Urinary bladder (tissue), 4 donors: ENCODE data around the gene ADGRG6. TPM values are rescaled to one million over a fixed set of nuclear protein-coding genes. Genes with fewer than 3 reads are reported as not detected.

Source experiments
- DNase-seq: peaks from one replicate; pipeline ENCODE4 v3.0.0-alpha.2; 2015; ENCODE audit errors: extremely low spot score
- H3K27ac ChIP-seq: one replicate; pipeline ENCODE4 v1.5.1; 2013; ENCODE audit warnings: low read depth, mild to moderate bottlenecking, moderate library complexity
- H3K36me3 ChIP-seq: one replicate; pipeline ENCODE4 v1.6.1; 2013; ENCODE audit warnings: mild to moderate bottlenecking, moderate library complexity; ENCODE audit not compliant: insufficient read depth
- H3K4me1 ChIP-seq: one replicate; pipeline ENCODE4 v1.6.1; 2013; ENCODE audit warnings: mild to moderate bottlenecking, moderate library complexity; ENCODE audit not compliant: insufficient read depth
- H3K4me3 ChIP-seq: one replicate; pipeline ENCODE4 v1.5.1; 2013; ENCODE audit warnings: low read depth, low read length
- WGBS: extraction: QIAGEN DNeasy Blood & Tissue Kit; methylation state at CpG from one replicate; pipeline ENCODE4 v1.1.7; 2013; 5-methylcytosine and 5-hydroxymethylcytosine counted together
- polyA plus RNA-seq: library from polyadenylated mRNA; stranded (reverse); fragments of 200-250 nt; gene quantifications from one replicate; pipeline ENCODE4 v1.2.3, GENCODE V29; 2013
- total RNA-seq: library from RNA; depleted of rRNA; stranded (reverse); fragments of >200 nt; gene quantifications from one replicate; pipeline ENCODE4 v1.2.3, GENCODE V29; 2014
- donor health status: healthy with polysubstance abuse.
- donor health status: healthy.

Gene ADGRG6
- total and polyA plus RNA-seq, 2 donors: 6.6 to 124 TPM

- whole genome bisulfite sequencing: 68% methylated on average over 1 of the region's 1 CpG
- Histone ChIP-seq H3K36me3 (no peaks in the 10 kb centered on the region), H3K27ac (no peak overlapping the region), H3K4me3 (no peak overlapping the region), H3K4me1 (no peaks in the 10 kb centered on the region)
- no peak for DNase-seq
These were observed 180.4 kb downstream of the ADGRG6 start for GRCh38 chr6:142482249-142482648.

- WGBS: 71% methylated on average over 5 of the region's 5 CpGs
- no peak overlapping the region for H3K4me3 ChIP-seq
These were observed 181.2 kb downstream of the ADGRG6 start for GRCh38 chr6:142482974-142483373.

GRCh38 chr6:142485256-142485655 lies 183.4 kb downstream of the ADGRG6 start:
- Histone ChIP-seq H3K36me3 (no peaks in the 10 kb centered on the region), H3K4me3 (no peak overlapping the region), H3K4me1 (no peaks in the 10 kb centered on the region), H3K27ac (no peak overlapping the region)
- 83% methylated on average over 2 of the region's 2 CpGs for WGBS
- DNase-seq: no peak

More at GRCh38 chr6:142482974-142483373, 181.2 kb downstream of the ADGRG6 start:
- H3K27ac ChIP-seq: no peak overlapping the region
- DNase-seq: no peak
- no peaks in the 10 kb centered on the region for H3K4me1 ChIP-seq
- no peaks in the 10 kb centered on the region for H3K36me3 ChIP-seq

- DNase-seq: no peak
- H3K4me3 ChIP-seq: no peak overlapping the region
- no peak overlapping the region for H3K27ac ChIP-seq
- H3K36me3 ChIP-seq: no peaks in the 10 kb centered on the region
- 90% methylated on average over 1 of the region's 1 CpG for WGBS
- H3K4me1 ChIP-seq: no peaks in the 10 kb centered on the region
These were observed 188.2 kb downstream of the ADGRG6 start for GRCh38 chr6:142489722-142490610.

Other genes with a start within 250 kb of the ADGRG6 start
- gene GJE1, start 169.1 kb upstream of the ADGRG6 start, total RNA-seq: not detected
- gene GJE1, start 169.1 kb upstream of the ADGRG6 start, polyA plus RNA-seq: not detected
- gene NMBR, start 154.9 kb upstream of the ADGRG6 start, total RNA-seq: 0.32 TPM
- 0.15 TPM for gene NMBR, start 154.9 kb upstream of the ADGRG6 start, polyA plus RNA-seq
- gene VTA1, start 154.7 kb upstream of the ADGRG6 start, total RNA-seq: 73.6 TPM
- 32.3 TPM for gene VTA1, start 154.7 kb upstream of the ADGRG6 start, polyA plus RNA-seq